Measurements from ENCODE around the gene CMSS1. TPM values are rescaled to one million over a fixed set of nuclear protein-coding genes. Genes with fewer than 3 reads are reported as not detected.

The CMSS1 gene
- total RNA-seq, 2 experiments from 2014 or later = 95.8 to 106 TPM

- peaks cover 24% of the 10 kb centered on the region for H3K4me1 Mint-ChIP-seq (ENCODE audit: low read depth)
- DNase-seq = no peak
- H3K36me3 Mint-ChIP-seq (ENCODE audit: low read depth) = peaks cover 11% of the 10 kb centered on the region
- H3K27me3 Mint-ChIP-seq (ENCODE audit: low read depth) = no peaks in the 10 kb centered on the region
- intact Hi-C loops (cut with micrococcal nuclease) = loop anchor here (2.0 kb wide), 1 partner anchor 33 kb away; no protein-coding TSS in a partner anchor
- no peaks in the 10 kb centered on the region for H3K9me3 Mint-ChIP-seq
- CTCF ChIA-PET = interaction anchor here (1.0 to 4.1 kb wide), 4 partner anchors 17 to 152 kb away, joined by 3 to 14 read pairs (median 4); no protein-coding TSS in a partner anchor
- H3K27ac Mint-ChIP-seq = peak overlapping the region; percentile 89
- no peak overlapping the region for H3K4me3 Mint-ChIP-seq
Observed at GRCh38 chr3:100105501-100105900, 287.8 kb downstream of the CMSS1 start.

DNA sequence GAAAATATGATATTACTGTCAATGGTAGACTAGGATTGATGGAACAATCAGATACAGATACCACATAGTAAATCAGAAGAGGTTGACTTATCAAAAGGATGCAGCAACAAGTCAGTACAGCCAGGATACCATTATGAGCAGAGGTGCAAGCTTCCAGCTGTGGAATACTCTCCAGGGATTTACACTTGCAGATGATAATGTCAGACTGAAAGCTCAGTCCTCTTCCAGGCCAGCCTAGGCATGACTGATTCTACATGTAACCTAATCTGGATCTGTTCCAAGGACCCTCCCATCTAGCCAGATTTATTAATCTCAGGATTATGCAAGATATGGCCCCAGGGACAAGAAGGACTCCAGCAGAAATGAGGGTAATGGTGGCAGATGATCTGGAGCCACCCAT lies 288.4 kb downstream of the CMSS1 start:
- H3K27me3 Mint-ChIP-seq (ENCODE audit: low read depth) = no peaks in the 10 kb centered on the region
- CTCF ChIA-PET = interaction anchor here (1.0 to 4.1 kb wide), 3 partner anchors 18 to 151 kb away, joined by 3 to 14 read pairs (median 5); no protein-coding TSS in a partner anchor
- peaks cover 7% of the 10 kb centered on the region for H3K36me3 Mint-ChIP-seq (ENCODE audit: low read depth)
- H3K9me3 Mint-ChIP-seq = no peaks in the 10 kb centered on the region
- H3K4me1 Mint-ChIP-seq (ENCODE audit: low read depth) = peaks cover 24% of the 10 kb centered on the region
- DNase-seq = no peak
- intact Hi-C loops (cut with micrococcal nuclease) = no loop called here
- no peak overlapping the region for H3K4me3 Mint-ChIP-seq
- peak overlapping the region; percentile 89 for H3K27ac Mint-ChIP-seq

DNA sequence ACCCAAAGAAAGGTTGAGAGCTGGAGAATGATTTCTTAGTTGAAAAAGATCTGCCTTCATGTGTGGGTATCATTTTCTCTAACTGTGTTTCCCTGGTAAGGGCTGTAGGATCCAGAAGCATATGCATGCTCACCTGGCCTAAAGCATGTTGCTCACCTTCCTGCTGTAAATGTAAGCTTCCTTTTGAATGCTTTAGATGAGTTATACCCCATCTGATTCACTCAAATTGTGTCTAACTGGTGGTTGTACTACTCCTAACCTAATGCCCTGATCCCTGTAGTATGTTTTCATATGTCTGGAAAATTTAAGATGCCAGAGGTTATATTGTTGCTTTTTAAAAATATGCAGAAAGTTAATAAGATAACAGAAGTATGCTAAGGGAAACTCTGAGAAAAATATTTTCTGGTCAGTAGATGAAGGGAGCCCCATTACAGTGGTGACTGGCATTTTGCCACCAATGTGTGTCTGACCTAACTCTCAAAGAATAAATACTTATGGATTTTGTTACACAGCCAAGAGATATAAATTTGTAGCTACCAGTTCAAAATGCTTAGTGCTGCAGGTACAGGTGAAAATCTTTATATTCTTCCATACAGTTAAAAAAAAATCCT lies 289.0 kb downstream of the CMSS1 start:
- Mint-ChIP-seq H3K9me3 (no peaks in the 10 kb centered on the region), H3K36me3 (ENCODE audit: low read depth) (peaks cover 4% of the 10 kb centered on the region), H3K27ac (peak overlapping the region; percentile 89), H3K4me3 (no peak overlapping the region), H3K4me1 (ENCODE audit: low read depth) (peaks cover 24% of the 10 kb centered on the region), H3K27me3 (ENCODE audit: low read depth) (no peaks in the 10 kb centered on the region)
- CTCF ChIA-PET = interaction anchor here (1.0 to 4.1 kb wide), 2 partner anchors 38 to 151 kb away, joined by 3 to 14 read pairs; no protein-coding TSS in a partner anchor
- intact Hi-C loops (cut with micrococcal nuclease) = no loop called here
- DNase-seq = no peak

GRCh38 chr3:100107221-100107814 lies 289.7 kb downstream of the CMSS1 start:
- DNase-seq = no peak
- Mint-ChIP-seq H3K27ac (no peak overlapping the region), H3K4me1 (ENCODE audit: low read depth) (peaks cover 24% of the 10 kb centered on the region), H3K27me3 (ENCODE audit: low read depth) (no peaks in the 10 kb centered on the region), H3K9me3 (no peaks in the 10 kb centered on the region), H3K36me3 (ENCODE audit: low read depth) (peaks cover 3% of the 10 kb centered on the region), H3K4me3 (no peak overlapping the region)
- intact Hi-C loops (cut with micrococcal nuclease) = no loop called here
- CTCF ChIA-PET = interaction anchor here (4.1 kb wide), 1 partner anchor 38 kb away, joined by 14 read pairs; no protein-coding TSS in a partner anchor

DNA sequence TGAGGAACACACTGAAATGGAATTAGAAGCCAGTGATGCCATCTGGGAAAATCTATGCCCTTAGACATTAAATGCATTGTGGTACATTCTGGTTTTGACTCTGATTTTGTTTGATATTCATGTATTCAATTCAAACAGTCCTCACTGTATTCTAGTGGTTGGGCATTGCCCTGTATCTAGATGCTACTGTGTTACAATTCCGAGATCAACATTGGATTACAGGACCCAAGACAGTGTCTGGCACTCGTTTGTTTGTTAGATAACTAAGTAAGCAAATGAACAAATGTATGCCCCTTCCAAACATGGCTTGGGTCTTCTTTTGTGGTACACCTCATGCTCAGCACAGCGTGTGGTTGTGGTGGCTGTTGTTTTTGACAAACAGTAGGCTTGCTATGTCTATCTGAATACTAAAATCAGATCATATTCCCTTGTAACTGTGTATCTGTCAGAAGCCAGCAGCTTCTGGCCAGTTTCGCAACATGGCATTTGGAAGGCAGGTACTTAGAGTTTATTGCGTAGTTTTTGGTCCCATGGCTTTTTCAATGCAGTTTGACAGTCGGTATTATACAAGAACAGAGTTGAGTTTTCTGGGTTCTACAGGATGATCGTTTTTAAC lies 290.9 kb downstream of the CMSS1 start:
- no peak for DNase-seq
- Mint-ChIP-seq H3K4me3 (no peak overlapping the region), H3K36me3 (ENCODE audit: low read depth) (peaks cover 5% of the 10 kb centered on the region), H3K4me1 (ENCODE audit: low read depth) (peaks cover 26% of the 10 kb centered on the region), H3K27me3 (ENCODE audit: low read depth) (no peaks in the 10 kb centered on the region), H3K9me3 (no peaks in the 10 kb centered on the region), H3K27ac (no peak overlapping the region)
- CTCF ChIA-PET = interaction anchor here (0.6 to 1.0 kb wide), 2 partner anchors 34 to 40 kb away, joined by 3 to 4 read pairs; no protein-coding TSS in a partner anchor
- intact Hi-C loops (cut with micrococcal nuclease) = no loop called here

- intact Hi-C loops (cut with micrococcal nuclease) = no loop called here
- DNase-seq = no peak
- peaks cover 9% of the 10 kb centered on the region for H3K36me3 Mint-ChIP-seq (ENCODE audit: low read depth)
- CTCF ChIA-PET = interaction anchor here (1.5 kb wide), 1 partner anchor 144 kb away, joined by 5 read pairs; no protein-coding TSS in a partner anchor
- no peaks in the 10 kb centered on the region for H3K9me3 Mint-ChIP-seq
- H3K27ac Mint-ChIP-seq = no peak overlapping the region
- H3K4me3 Mint-ChIP-seq = no peak overlapping the region
- no peaks in the 10 kb centered on the region for H3K27me3 Mint-ChIP-seq (ENCODE audit: low read depth)
- peaks cover 21% of the 10 kb centered on the region for H3K4me1 Mint-ChIP-seq (ENCODE audit: low read depth)
Observed at GRCh38 chr3:100110162-100110561, 292.5 kb downstream of the CMSS1 start.

GRCh38 chr3:100111728-100112127 lies 294.1 kb downstream of the CMSS1 start:
- no peak overlapping the region for H3K27ac Mint-ChIP-seq
- peaks cover 5% of the 10 kb centered on the region for H3K4me1 Mint-ChIP-seq (ENCODE audit: low read depth)
- CTCF ChIA-PET = no interaction called here
- peaks cover 9% of the 10 kb centered on the region for H3K36me3 Mint-ChIP-seq (ENCODE audit: low read depth)
- no peak for DNase-seq
- intact Hi-C loops (cut with micrococcal nuclease) = no loop called here
- no peak overlapping the region for H3K4me3 Mint-ChIP-seq
- no peaks in the 10 kb centered on the region for H3K9me3 Mint-ChIP-seq
- no peaks in the 10 kb centered on the region for H3K27me3 Mint-ChIP-seq (ENCODE audit: low read depth)

DNA sequence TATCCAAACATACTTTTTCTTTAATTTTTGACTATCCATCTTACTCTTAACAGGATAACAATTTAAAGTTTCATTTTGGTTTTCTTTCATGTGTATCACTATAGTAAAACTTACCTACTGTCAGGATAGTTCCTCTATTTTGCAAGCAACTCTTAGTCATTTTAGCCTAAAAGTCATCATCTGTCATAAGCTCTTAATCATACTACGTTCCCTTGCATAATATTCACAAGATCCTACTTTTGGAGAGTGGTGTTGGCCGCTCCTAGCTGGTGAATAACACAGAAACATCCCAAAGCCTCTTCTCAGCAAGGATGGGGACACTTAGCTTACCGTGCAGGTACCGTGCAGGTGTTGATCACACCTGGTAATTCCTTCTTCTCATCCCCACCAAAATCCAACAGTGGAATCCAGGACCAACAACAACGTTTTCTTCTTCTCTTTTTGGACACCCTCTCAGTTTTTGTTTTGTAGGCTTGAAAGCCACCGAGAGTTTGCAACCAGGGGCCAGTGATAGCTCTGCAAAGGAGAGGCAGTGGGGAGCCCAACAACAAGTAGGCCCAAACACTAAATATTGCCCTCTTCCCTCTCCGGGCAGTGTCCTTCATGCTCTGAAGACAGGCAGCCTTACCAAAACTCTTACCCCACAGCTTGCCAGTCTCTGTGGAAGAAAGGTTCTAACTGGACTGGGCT lies 296.2 kb downstream of the CMSS1 start:
- CTCF ChIA-PET = interaction anchor here (0.6 kb wide), 2 partner anchors 107 to 219 kb away, joined by 4 to 5 read pairs; no protein-coding TSS in a partner anchor
- Mint-ChIP-seq H3K36me3 (ENCODE audit: low read depth) (peaks cover 9% of the 10 kb centered on the region), H3K4me1 (ENCODE audit: low read depth) (peaks cover 2% of the 10 kb centered on the region), H3K9me3 (no peaks in the 10 kb centered on the region), H3K27me3 (ENCODE audit: low read depth) (no peaks in the 10 kb centered on the region), H3K27ac (no peak overlapping the region), H3K4me3 (no peak overlapping the region)
- intact Hi-C loops (cut with micrococcal nuclease) = no loop called here
- no peak for DNase-seq

DNA sequence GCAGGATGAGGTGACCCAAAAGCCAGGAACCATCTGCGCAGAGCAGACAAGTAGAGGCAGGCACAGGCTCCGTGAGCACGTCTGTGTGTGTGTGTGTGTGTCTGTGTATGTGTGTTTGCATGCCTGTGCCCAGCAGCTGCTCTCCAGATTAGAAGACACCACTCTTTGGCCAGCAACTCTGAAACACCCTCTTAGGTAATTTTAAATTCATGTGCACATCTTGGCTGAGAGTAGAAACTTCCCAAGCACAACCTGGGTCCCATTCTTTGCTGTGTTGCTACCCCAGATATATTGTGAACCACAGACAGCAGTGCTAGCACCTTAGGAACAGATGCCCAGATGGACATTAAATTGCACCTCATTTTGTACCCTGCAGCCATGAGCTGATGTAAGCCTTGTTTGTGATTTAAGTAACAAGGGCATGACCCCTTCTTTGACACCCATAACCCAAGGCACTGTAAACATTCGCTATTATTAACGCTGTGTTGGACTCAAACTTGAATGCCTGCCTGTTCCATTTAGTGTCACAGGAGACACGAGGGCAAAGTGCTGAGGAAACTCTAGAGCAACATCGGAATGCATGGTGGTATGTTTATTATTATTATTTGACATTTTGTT lies 296.9 kb downstream of the CMSS1 start, which contains the start of gene FILIP1L:
FILIP1L (minus strand) TSS at position 89 of the 618 bp plus-strand sequence.
- CTCF ChIA-PET = interaction anchor here (0.6 kb wide), 1 partner anchor 108 kb away, joined by 5 read pairs; no protein-coding TSS in a partner anchor
- H3K4me1 Mint-ChIP-seq (ENCODE audit: low read depth) = peaks cover 2% of the 10 kb centered on the region
- no peak within 1 kb of the TSS for H3K27ac Mint-ChIP-seq
- no peak for DNase-seq
- no peaks in the 10 kb centered on the region for H3K9me3 Mint-ChIP-seq
- intact Hi-C loops (cut with micrococcal nuclease) = no loop called here
- H3K36me3 Mint-ChIP-seq (ENCODE audit: low read depth) = peaks cover 9% of the 10 kb centered on the region
- no peak within 1 kb of the TSS for H3K4me3 Mint-ChIP-seq
- H3K27me3 Mint-ChIP-seq (ENCODE audit: low read depth) = no peaks in the 10 kb centered on the region

DNA sequence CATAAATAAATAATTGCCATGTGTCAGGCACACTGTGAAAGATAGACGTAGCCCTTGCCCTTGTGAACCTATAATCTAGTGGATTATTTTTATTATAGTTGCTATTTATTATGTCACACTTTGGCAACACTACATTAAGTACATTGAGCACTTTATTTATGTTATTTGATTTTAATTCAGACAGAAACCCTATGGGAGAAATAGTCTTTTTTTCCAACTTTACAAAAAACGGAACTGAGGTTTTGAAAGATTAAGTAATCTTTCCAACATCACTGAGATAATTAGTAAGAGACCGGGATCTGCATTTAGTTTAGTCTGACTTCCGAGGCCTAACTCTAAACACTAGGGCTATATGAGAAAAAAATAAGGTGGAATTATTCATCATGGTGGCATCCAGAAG lies 299.4 kb downstream of the CMSS1 start:
- H3K27me3 Mint-ChIP-seq (ENCODE audit: low read depth) = no peaks in the 10 kb centered on the region

DNA sequence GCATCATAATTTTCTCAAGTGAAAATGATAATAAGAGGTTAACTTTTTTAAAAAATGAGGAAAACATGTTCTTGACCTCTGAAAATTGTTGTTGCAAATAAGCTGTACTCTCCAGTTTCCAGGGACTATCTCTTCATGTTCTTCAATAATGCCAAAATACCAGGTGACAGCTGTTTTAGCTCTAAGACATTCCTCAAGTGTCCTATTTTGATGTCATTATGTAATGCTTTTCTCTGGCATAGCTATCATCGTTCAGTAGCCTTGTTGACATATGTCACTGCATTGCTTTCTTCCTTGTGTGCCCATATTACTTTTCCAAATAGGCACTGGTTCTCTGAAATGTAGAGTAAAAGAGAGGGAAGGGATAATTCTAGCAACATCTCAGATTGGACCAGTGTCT lies 302.4 kb downstream of the CMSS1 start:
- Mint-ChIP-seq H3K27ac (no peak overlapping the region), H3K27me3 (ENCODE audit: low read depth) (no peaks in the 10 kb centered on the region), H3K4me1 (ENCODE audit: low read depth) (no peaks in the 10 kb centered on the region), H3K9me3 (no peaks in the 10 kb centered on the region), H3K4me3 (no peak overlapping the region), H3K36me3 (ENCODE audit: low read depth) (no peaks in the 10 kb centered on the region)
- no peak for DNase-seq
- intact Hi-C loops (cut with micrococcal nuclease) = no loop called here
- CTCF ChIA-PET = no interaction called here

More for the DNA sequence above, 299.4 kb downstream of the CMSS1 start:
- Mint-ChIP-seq H3K4me3 (no peak overlapping the region), H3K36me3 (ENCODE audit: low read depth) (peaks cover 6% of the 10 kb centered on the region), H3K4me1 (ENCODE audit: low read depth) (peaks cover 2% of the 10 kb centered on the region), H3K27ac (no peak overlapping the region), H3K9me3 (no peaks in the 10 kb centered on the region)
- intact Hi-C loops (cut with micrococcal nuclease) = no loop called here
- DNase-seq = no peak
- CTCF ChIA-PET = no interaction called here

DNA sequence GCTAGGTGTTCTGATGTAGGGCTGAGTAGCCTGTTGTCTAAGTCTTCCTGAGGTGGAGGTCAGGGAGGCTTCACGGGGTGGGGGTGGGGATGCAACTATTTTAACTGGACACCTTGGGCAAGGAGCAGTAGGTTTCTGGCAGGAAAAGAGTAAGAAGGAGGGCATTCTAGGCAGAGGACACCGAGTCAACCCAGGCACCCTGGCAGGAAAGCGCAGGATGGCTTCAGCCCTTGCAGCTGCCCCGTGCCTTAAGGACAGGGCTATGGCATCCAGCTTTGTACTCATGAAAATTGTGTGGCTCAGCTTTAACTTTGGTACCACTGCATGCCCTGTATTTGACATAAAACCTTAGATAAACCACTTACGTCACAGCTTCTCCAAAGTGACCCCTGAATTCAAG lies 303.0 kb downstream of the CMSS1 start:
- CTCF ChIA-PET = interaction anchor here (0.6 kb wide), 1 partner anchor 640 kb away, joined by 9 read pairs; no protein-coding TSS in a partner anchor
- H3K4me1 Mint-ChIP-seq (ENCODE audit: low read depth) = no peaks in the 10 kb centered on the region
- H3K9me3 Mint-ChIP-seq = no peaks in the 10 kb centered on the region
- H3K4me3 Mint-ChIP-seq = no peak overlapping the region
- H3K36me3 Mint-ChIP-seq (ENCODE audit: low read depth) = no peaks in the 10 kb centered on the region
- DNase-seq = no peak
- no peaks in the 10 kb centered on the region for H3K27me3 Mint-ChIP-seq (ENCODE audit: low read depth)
- no peak overlapping the region for H3K27ac Mint-ChIP-seq
- intact Hi-C loops (cut with micrococcal nuclease) = no loop called here

Measured in activated naive CD4-positive, alpha-beta T cell treated with anti-CD3 and anti-CD28 coated beads for 36 hours (primary cell).